NCI-H510A (cell line): Measurements from ENCODE around the gene DNAH1.

ENCODE experiments used
- DNase-seq: peaks from one replicate; lab custom pipeline; 2025; lab: John Stamatoyannopoulos, UW

The DNAH1 gene

GRCh38 chr3:52446631-52447511, 130.8 kb downstream of the DNAH1 start:
- no peak for DNase-seq

- DNase-seq: no peak
Measured at GRCh38 chr3:52447512-52448355, 131.6 kb downstream of the DNAH1 start.
